Esophagus muscularis mucosa (tissue), 4 donors: ENCODE measurements around the gene LYL1. TPM values are rescaled to one million over a fixed set of nuclear protein-coding genes. Genes with fewer than 3 reads are reported as not detected.

ENCODE experiments used
- DNase-seq: peaks from one replicate; pipeline ENCODE4 v3.0.0-alpha.2; 2017; ENCODE audit errors: extremely low spot score
- H3K27ac ChIP-seq, 4 donors: fragments of 200-600 bp; sonication (generic); replicated peaks in 1 of 4; 1 replicate in 3 of 4; 2 replicates in 1 of 4; pipeline ENCODE4 v1.5.1; 2016 to 2019; ENCODE audit warnings: mild to moderate bottlenecking in 1 of 4
- H3K27me3 ChIP-seq, 4 donors: fragments of 200-600 bp; sonication (generic); one replicate each; pipeline versions ENCODE4 v1.5.1 to v1.6.0; 2016 to 2019
- H3K36me3 ChIP-seq, 4 donors: fragments of 200-600 bp; sonication (generic); one replicate each; pipeline ENCODE4 v1.5.1; 2016 to 2019
- H3K4me1 ChIP-seq, 4 donors: fragments of 200-600 bp; sonication (generic); one replicate each; pipeline ENCODE4 v1.5.1; 2016 to 2019
- H3K4me3 ChIP-seq, 4 donors: fragments of 200-600 bp; sonication (generic); 1 replicate in 2 of 4; 2 replicates in 2 of 4; pipeline ENCODE4 v1.5.1; 2016 to 2019; ENCODE audit warnings: mild to moderate bottlenecking in 4 of 4, moderate library complexity in 1 of 4
- H3K9me3 ChIP-seq, 4 donors: fragments of 200-600 bp; sonication (generic); 1 replicate in 3 of 4; 2 replicates in 1 of 4; pipeline ENCODE4 v1.5.1; 2016 to 2019
- CTCF ChIP-seq, 3 experiments: fragments of 200-600 bp in 2 of 3; fragments of 450-650 bp in 1 of 3; sonication (generic) in 2 of 3; IDR thresholded peaks; one replicate each; pipeline ENCODE4 v1.5.1; 2017 to 2019; ENCODE audit warnings: antibody characterized with exemption in 3 of 3, mild to moderate bottlenecking in 2 of 3, moderate library complexity in 1 of 3
- EP300 ChIP-seq: sonication (generic); formaldehyde crosslinking; IDR thresholded peaks from one replicate; pipeline ENCODE4 v1.6.1; 2017; ENCODE audit warnings: antibody characterized with exemption
- POLR2A ChIP-seq: fragments of 450-650 bp; IDR thresholded peaks from one replicate; pipeline ENCODE4 v1.6.1; 2017; ENCODE audit warnings: antibody characterized with exemption, moderate library complexity, mild to moderate bottlenecking, low read depth
- POLR2AphosphoS5 ChIP-seq, 2 donors: sonication (generic); formaldehyde crosslinking; IDR thresholded peaks; one replicate each; pipeline ENCODE4 v1.6.1; 2017; ENCODE audit warnings: antibody characterized with exemption in 2 of 2
- WGBS: methylation state at CpG from one replicate; pipeline ENCODE4 v1.1.5; 2018; 5-methylcytosine and 5-hydroxymethylcytosine counted together
- intact Hi-C: fragments of 100-400 bp; cut with DNase I; formaldehyde crosslinking; loops from one replicate; pipeline ENCODE4 v1.15.1; 2023
- total RNA-seq, 4 donors: library from RNA; depleted of rRNA; stranded (reverse); fragments of >200 nt; gene quantifications; one replicate each; pipeline versions ENCODE4 v1.1.0 to v1.2.1, GENCODE V29; 2016

The LYL1 gene
- total RNA-seq, 4 donors from 2014 or later = 11.9 to 20.2 (median 17.0) TPM

DNA sequence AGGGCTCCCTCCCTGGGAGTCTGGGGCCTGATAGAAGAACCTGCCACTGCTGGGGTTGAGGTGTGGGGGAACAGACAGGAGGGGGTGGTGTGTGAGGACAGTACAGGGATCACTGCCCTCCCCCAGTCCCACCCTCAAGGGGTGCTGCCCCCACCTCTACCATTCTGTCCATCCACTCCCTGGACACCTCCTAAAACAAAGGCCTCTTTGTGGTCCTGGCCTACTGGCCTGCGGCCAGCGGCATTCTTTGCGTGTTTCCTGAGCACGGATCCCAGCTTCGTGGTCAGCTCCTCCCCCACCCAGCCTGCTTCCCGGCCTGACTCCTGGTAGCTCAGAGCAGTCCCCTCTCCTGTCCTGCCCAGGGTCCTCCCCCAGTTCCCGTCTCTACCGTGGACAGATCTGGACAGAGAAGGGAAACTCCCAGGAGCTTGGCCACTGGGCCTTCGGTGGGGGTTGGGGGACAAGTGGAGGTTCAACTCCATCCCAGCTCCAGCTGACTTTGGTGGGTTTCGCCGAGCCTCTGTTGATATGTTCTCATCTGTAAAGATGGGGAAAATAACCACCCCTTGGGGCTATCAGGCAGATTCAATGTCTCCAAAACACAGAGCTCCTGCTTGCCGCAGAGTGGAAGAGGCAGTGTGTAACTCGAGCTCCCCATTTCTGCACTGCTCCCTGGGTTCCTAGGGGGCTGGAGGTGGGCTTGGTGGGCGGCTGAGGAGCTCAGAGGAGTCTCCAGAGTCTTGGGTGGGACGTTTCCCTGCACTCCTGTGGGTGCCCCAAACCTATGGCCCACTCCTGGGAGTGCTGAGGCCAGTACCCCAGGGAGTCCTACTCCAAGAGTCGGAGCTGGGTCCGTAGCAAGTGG is 48.7 kb downstream of the LYL1 start:
- TF ChIP-seq POLR2AphosphoS5 (IDR thresholded peaks at IDR 0.05) = peak; percentile 67 to 75
- TF ChIP-seq EP300 = no peak
- TF ChIP-seq POLR2A = no peak
- H3K4me1 ChIP-seq = peaks cover 90 to 100% (median 100%) of the 10 kb centered on the region in 4 donors
- H3K27me3 ChIP-seq = no peaks in the 10 kb centered on the region
- H3K36me3 ChIP-seq = no peaks in the 10 kb centered on the region
- H3K4me3 ChIP-seq = peak overlapping the region in 3 of 4 donors; percentile 5 to 45 (median 34)
- 41% methylated on average over 12 of the region's 17 CpGs for WGBS
- no peaks in the 10 kb centered on the region for H3K9me3 ChIP-seq
- peak overlapping the region; percentile 97 to 98 (median 98) for H3K27ac ChIP-seq
- peak; percentile 95 for DNase-seq
- intact Hi-C loops = no loop called here

DNA sequence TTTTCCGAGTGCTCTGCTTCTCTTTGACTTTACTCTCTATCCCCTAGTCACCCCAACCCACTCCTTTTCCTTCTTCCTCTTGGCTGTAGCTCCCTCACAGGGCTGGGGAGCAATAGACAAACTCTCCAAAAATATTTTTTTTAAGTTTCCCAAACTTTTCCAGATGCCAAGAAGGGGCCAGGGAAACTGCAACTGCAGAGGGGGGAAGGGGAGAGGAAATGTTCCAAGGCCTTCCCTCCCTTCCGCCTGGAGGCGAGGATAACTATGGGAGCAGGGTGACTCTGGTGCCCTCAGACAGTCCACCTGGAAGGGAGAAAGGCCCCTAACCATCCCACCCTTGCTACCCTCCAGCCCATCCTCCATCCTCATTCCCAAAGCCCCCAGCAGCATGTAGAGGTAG is 49.4 kb downstream of the LYL1 start:
- no peak for DNase-seq
- peak overlapping the region in 1 of 4 donors; percentile 1 for H3K4me3 ChIP-seq
- peak overlapping the region; percentile 97 to 98 (median 98) for H3K27ac ChIP-seq
- no peaks in the 10 kb centered on the region for H3K36me3 ChIP-seq
- TF ChIP-seq POLR2AphosphoS5 (IDR thresholded peaks at IDR 0.05) = no peak
- no peak for TF ChIP-seq POLR2A
- TF ChIP-seq CTCF (IDR thresholded peaks at IDR 0.05) = no peak
- TF ChIP-seq EP300 = no peak
- intact Hi-C loops = no loop called here
- H3K4me1 ChIP-seq = peaks cover 82 to 98% (median 96%) of the 10 kb centered on the region in 4 donors
- no peaks in the 10 kb centered on the region for H3K9me3 ChIP-seq
- H3K27me3 ChIP-seq = no peaks in the 10 kb centered on the region
- WGBS = 45% methylated on average over 3 of the region's 3 CpGs

GRCh38 chr19:13052447-13053175 is 50.0 kb downstream of the LYL1 start:
- 52% methylated on average over 9 of the region's 12 CpGs for WGBS
- intact Hi-C loops = no loop called here
- DNase-seq = no peak
- no peaks in the 10 kb centered on the region for H3K27me3 ChIP-seq
- H3K4me1 ChIP-seq = peaks cover 81 to 98% (median 91%) of the 10 kb centered on the region in 4 donors
- H3K27ac ChIP-seq = peak overlapping the region; percentile 97 to 98 (median 98)
- H3K9me3 ChIP-seq = no peaks in the 10 kb centered on the region
- no peak for TF ChIP-seq POLR2AphosphoS5 (IDR thresholded peaks at IDR 0.05)
- no peak for TF ChIP-seq POLR2A
- TF ChIP-seq CTCF (IDR thresholded peaks at IDR 0.05) = no peak
- no peak for TF ChIP-seq EP300
- no peak overlapping the region for H3K4me3 ChIP-seq
- no peaks in the 10 kb centered on the region for H3K36me3 ChIP-seq

GRCh38 chr19:13051557-13052165 is 51.0 kb downstream of the LYL1 start:
- 4% methylated on average over 22 of the region's 23 CpGs for WGBS
- no peaks in the 10 kb centered on the region for H3K36me3 ChIP-seq
- H3K27ac ChIP-seq = peak overlapping the region; percentile 97 to 98 (median 98)
- no peak for DNase-seq
- H3K4me3 ChIP-seq = peak overlapping the region; percentile 29 to 33 (median 32)
- H3K27me3 ChIP-seq = no peaks in the 10 kb centered on the region
- intact Hi-C loops = no loop called here
- H3K9me3 ChIP-seq = no peaks in the 10 kb centered on the region
- TF ChIP-seq EP300 (no peak), POLR2AphosphoS5 (IDR thresholded peaks at IDR 0.05) (peak in 1 of 2 donors; percentile 55)
- peaks cover 81 to 98% (median 90%) of the 10 kb centered on the region in 4 donors for H3K4me1 ChIP-seq

DNA sequence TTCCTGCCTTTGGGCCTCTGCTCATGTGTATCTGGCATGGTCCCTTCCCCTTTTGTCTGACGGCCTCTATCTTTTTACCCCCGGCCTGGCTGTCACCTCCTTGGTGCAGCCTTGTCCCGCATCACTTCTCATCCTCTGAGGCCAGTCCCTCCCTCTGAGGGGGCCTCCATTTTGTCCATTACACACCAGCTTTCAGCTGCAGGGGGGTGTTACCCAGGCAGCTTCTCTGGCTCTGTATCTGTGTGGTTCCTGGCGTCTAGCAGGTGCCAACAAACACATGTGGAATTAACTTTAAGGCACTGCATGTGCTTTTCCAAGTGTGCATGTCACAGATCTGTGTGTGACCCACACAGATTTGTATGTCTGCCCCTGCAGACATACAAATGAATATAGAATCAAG is 52.4 kb downstream of the LYL1 start:
- peaks cover 76 to 98% (median 90%) of the 10 kb centered on the region in 4 donors for H3K4me1 ChIP-seq
- peak overlapping the region; percentile 97 to 98 (median 98) for H3K27ac ChIP-seq
- peaks cover 0 to 3% (median 0%) of the 10 kb centered on the region in 4 donors for H3K36me3 ChIP-seq
- no peak for TF ChIP-seq CTCF (IDR thresholded peaks at IDR 0.05)
- TF ChIP-seq POLR2AphosphoS5 (IDR thresholded peaks at IDR 0.05) = no peak
- TF ChIP-seq EP300 = no peak
- no peak for TF ChIP-seq POLR2A
- H3K4me3 ChIP-seq = no peak overlapping the region
- intact Hi-C loops = no loop called here
- WGBS = 54% methylated on average over 4 of the region's 4 CpGs
- H3K27me3 ChIP-seq = no peaks in the 10 kb centered on the region
- no peak for DNase-seq
- no peaks in the 10 kb centered on the region for H3K9me3 ChIP-seq

Other genes with a start within 250 kb of the LYL1 start
- 10 to 100 TPM; 26.6 to 37.4 (median 31.2) TPM for gene DNASE2, start 221.4 kb downstream of the LYL1 start, total RNA-seq
- not detected for gene KLF1, start 215.7 kb downstream of the LYL1 start, total RNA-seq
- 10 to 100 TPM; 36.1 to 63.6 (median 52.9) TPM for gene GCDH, start 211.7 kb downstream of the LYL1 start, total RNA-seq
- under 1 TPM in 1 of 4 donors, not detected in 3; 0.97 TPM for gene SYCE2, start 183.6 kb downstream of the LYL1 start, total RNA-seq
- gene FARSA, start 169.1 kb downstream of the LYL1 start, total RNA-seq = 10 to 100 TPM; 21.6 to 49.2 (median 35.8) TPM
- gene CALR, start 164.2 kb downstream of the LYL1 start, total RNA-seq = 100 to 1,000 TPM; 200 to 300 (median 270) TPM
- 100 to 1,000 TPM; 138 to 218 (median 181) TPM for gene RAD23A, start 157.0 kb downstream of the LYL1 start, total RNA-seq
- 10 to 100 TPM; 33.0 to 60.1 (median 49.3) TPM for gene GADD45GIP1, start 145.6 kb downstream of the LYL1 start, total RNA-seq
- gene DAND5, start 133.3 kb downstream of the LYL1 start, total RNA-seq = under 1 TPM in 3 of 4 donors, not detected in 1; 0.19 to 0.83 (median 0.29) TPM
- 100 to 1,000 TPM in 1 of 4 donors, 10 to 100 TPM in 3; 56.0 to 154 (median 79.4) TPM for gene NFIX, start 107.4 kb downstream of the LYL1 start, total RNA-seq
- 10 to 100 TPM; 21.4 to 27.6 (median 26.9) TPM for gene TRMT1, start 13.9 kb upstream of the LYL1 start, total RNA-seq
- gene NACC1, start 15.4 kb upstream of the LYL1 start, total RNA-seq = 10 to 100 TPM; 24.5 to 61.6 (median 29.6) TPM
- gene STX10, start 47.5 kb upstream of the LYL1 start, total RNA-seq = 10 to 100 TPM; 50.2 to 62.6 (median 56.6) TPM
- gene IER2, start 47.6 kb upstream of the LYL1 start, total RNA-seq = 100 to 1,000 TPM in 1 of 4 donors, 10 to 100 TPM in 3; 29.1 to 144 (median 62.3) TPM